ENCODE results near the gene CEND1. TPM values are rescaled to one million over a fixed set of nuclear protein-coding genes. Genes with fewer than 3 reads are reported as not detected.

The CEND1 gene
- polyA plus RNA-seq, 4 donors, result 0.36 to 0.96 (median 0.54) TPM

- no peak for DNase-seq (ENCODE audit: low read depth in 4 of 4, low spot score in 3 of 4)
Measured at GRCh38 chr11:827897-828192, 38.0 kb upstream of the CEND1 start, which contains the start of gene CRACR2B. CRACR2B (plus strand) TSS chr11:827919; CDS start chr11:828608, 689 bp downstream.

- no peak for DNase-seq (ENCODE audit: low read depth in 4 of 4, low spot score in 3 of 4)
Measured at GRCh38 chr11:827146-827896, 37.4 kb upstream of the CEND1 start.

GRCh38 chr11:826836-827145 is 36.9 kb upstream of the CEND1 start:
- no peak for DNase-seq (ENCODE audit: low read depth in 4 of 4, low spot score in 3 of 4)

- DNase-seq (ENCODE audit: low read depth in 4 of 4, low spot score in 3 of 4), result no peak
Measured at GRCh38 chr11:826227-826621, 36.3 kb upstream of the CEND1 start.

- DNase-seq (ENCODE audit: low read depth in 4 of 4, low spot score in 3 of 4), result no peak
Measured at GRCh38 chr11:825366-826226, 35.7 kb upstream of the CEND1 start.

GRCh38 chr11:824942-825341 is 35.1 kb upstream of the CEND1 start:
- DNase-seq (ENCODE audit: low read depth in 4 of 4, low spot score in 3 of 4), result no peak

- DNase-seq (ENCODE audit: low read depth in 4 of 4, low spot score in 3 of 4), result no peak
Measured at GRCh38 chr11:824292-824880, 34.5 kb upstream of the CEND1 start.

GRCh38 chr11:823441-824291 is 33.8 kb upstream of the CEND1 start:
- no peak for DNase-seq (ENCODE audit: low read depth in 4 of 4, low spot score in 3 of 4)

DNA sequence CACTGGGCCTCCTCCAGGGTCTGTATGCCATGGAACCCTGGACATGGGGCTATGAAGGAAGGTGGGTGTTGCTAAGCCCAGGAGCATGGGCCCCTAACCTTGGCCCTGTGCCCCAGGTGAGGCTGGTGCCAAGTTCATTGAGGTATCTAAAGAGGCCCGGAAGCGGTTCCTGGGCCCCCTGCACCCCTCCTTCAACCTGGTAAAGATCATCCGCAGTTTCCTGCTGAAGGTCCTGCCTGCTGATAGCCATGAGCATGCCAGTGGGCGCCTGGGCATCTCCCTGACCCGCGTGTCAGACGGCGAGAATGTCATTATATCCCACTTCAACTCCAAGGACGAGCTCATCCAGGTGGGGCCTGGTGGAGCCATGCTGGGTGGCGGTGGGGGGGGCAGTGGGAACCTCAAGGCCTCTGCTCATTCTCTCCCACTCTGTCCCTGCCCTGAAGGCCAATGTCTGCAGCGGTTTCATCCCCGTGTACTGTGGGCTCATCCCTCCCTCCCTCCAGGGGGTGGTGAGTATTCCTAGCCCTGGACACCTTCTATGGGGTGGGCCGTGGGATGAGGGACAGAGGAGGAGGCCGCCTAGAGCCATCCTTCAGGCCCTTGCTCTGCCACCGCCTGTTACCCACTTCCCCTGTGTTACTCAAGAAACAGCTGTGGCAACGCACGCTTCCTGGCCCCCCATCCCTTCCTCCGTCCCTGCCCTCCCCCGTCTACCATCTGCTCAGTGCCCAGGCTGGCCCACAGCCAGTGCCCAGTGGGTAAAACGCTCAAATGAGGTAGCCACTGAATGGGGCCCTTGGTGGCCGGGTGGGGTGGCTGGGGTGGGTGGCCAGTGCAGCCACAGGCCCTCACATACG is 31.9 kb upstream of the CEND1 start:
- DNase-seq (ENCODE audit: low read depth in 4 of 4, low spot score in 3 of 4), result no peak

GRCh38 chr11:820655-821511 is 31.0 kb upstream of the CEND1 start:
- no peak for DNase-seq (ENCODE audit: low read depth in 4 of 4, low spot score in 3 of 4)

DNA sequence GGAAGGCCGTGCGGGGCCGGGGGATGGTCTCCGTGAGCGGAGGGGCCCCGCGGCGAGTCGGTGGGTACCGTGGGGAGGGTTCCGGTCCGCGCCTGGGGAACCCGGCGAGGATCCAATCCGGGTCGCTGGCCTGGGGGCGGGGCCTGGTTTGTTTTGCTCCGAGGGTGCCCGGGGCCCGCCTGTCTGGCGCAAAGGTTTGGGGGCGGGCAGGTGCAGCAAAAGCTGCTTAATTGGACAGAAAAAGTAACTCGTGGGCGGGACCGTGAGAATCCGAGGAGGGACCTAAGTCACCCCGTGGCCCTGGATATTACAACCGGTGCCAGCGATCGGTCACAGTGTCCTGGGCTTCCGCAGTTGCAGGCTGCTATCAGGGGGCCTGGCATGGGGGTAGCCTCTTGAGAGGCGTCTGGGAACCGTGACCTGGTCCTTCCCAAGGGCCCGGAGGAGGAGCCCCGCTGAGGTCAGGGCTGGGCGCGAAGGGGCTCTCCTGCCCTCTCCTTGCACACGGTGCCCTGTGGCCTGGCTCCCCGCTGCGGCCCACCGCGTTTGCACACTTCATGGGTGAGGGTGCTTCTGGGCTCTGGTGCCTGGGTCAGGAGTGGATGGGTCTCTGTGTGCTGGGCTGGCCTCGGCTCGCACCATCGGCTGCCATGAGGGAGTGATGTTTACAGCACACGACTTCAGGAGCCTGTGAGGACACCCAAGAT is 30.2 kb upstream of the CEND1 start:
- no peak for DNase-seq (ENCODE audit: low read depth in 4 of 4, low spot score in 3 of 4)

GRCh38 chr11:819129-819931 is 29.4 kb upstream of the CEND1 start:
- DNase-seq (ENCODE audit: low read depth in 4 of 4, low spot score in 3 of 4), result no peak

DNA sequence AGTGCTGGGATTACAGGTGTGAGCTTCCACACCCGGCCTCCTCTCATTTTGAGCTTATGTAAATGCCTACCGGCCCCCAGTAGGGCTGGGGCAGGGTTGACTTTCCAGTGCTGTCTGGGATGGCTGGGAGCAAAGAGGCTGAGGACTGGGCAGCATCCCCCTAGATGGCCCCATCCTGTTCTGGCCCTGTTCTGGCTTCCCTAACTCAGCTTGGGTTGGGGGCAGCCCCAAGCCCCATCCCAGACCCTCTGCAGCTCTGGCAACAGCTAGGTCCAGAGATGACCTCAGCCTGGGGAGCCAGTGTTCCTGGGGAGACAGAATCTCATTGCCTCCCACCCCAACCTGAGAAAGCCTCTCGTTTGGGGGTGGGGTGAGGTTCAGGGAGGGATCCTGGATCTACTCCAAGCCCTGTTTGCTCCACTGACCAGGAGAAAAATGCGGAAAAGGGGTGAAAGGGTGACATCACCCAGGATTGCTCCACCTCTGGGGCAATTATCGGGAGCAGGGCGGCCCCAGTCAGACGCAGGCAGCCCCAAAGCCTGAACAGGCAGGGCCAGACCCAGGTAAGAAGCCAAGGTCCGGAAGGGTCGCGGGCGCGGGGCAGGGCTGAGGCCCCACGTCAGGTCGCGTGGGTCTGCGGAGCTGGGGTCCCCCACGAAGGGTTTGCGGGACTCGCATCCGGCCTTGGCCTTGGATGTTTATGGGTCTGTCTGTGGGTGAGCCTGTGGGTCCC is 28.7 kb upstream of the CEND1 start, which contains the start of gene PNPLA2:
TSS of gene PNPLA2 (plus strand) at position 519 of the 733 bp plus-strand sequence. CDS start 805 bp downstream, outside the sequence.
- no peak for DNase-seq (ENCODE audit: low read depth in 4 of 4, low spot score in 3 of 4)

- no peak for DNase-seq (ENCODE audit: low read depth in 4 of 4, low spot score in 3 of 4)
Measured at GRCh38 chr11:816433-816779, 26.5 kb upstream of the CEND1 start.

DNA sequence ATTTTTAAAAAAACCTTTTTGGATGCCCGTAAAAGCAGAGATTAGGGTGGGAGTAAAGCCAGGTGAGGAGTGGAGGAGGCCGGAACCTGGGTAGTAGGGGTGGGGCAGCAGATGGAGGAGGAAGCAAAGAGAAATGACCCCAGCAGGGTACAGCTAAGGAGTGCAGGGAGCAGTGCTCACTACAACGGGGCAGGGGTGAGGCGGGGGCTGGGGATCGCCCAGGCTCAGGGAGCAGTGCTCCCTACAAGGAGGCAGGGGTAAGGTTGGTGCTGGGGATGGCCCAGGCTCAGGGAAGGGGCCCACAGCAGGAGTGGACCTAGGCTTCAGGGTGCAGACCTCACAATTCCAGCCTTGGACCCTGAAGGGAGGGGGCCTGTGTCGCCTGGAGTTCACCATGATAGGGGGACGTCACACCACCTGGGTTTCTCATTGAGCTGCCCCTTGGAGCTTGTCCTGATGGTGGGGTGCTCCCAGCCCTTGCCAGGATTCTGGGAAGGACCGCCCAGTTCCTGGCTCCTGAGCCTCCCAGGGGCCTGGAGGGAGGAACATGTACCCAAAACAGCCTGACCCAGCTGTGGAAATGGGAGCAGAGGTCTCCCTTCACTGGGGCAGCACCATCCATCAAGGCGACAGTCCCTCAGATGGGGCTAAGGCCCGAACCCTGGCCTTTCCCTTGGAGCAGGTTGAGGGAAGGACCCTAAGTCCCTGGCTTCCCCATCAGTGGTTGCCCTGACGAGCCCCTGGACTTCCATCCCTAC is 26.0 kb upstream of the CEND1 start:
- no peak for DNase-seq (ENCODE audit: low read depth in 4 of 4, low spot score in 3 of 4)

GRCh38 chr11:813456-814096 is 23.7 kb upstream of the CEND1 start:
- no peak for DNase-seq (ENCODE audit: low read depth in 4 of 4, low spot score in 3 of 4)

Measured in right renal pelvis (tissue), 4 donors.